Neural cell (in vitro differentiated cells): Measurements from ENCODE around the gene TNRC6C.

Experiments used
- CTCF ChIP-seq: fragments of 450-650 bp; IDR thresholded peaks from 2 replicates; pipeline ENCODE4 v1.5.1; 2014; ENCODE audit warnings: antibody characterized with exemption, mild to moderate bottlenecking, moderate library complexity; ENCODE audit not compliant: poor library complexity, severe bottlenecking
- EZH2 ChIP-seq: fragments of 200-600, 300-800 bp; shearing (Covaris generic), sonication (generic); IDR thresholded peaks from 2 replicates; pipeline ENCODE4 v1.6.1; 2014; ENCODE audit warnings: antibody characterized with exemption, low read length, borderline replicate concordance, mild to moderate bottlenecking; ENCODE audit not compliant: insufficient read depth, poor library complexity, severe bottlenecking
- TAF1 ChIP-seq: IDR thresholded peaks from 2 replicates; pipeline ENCODE4 v1.6.1; 2012; ENCODE audit warnings: low read depth

- TF ChIP-seq CTCF (no peak), TAF1 (no peak), EZH2 (no peak)
Observed at GRCh38 chr17:78039581-78039980, 81.1 kb downstream of the TNRC6C start.
